ENCODE data around the gene LPAR1.

GRCh38 chr9:110832926-110833325 is 205.3 kb downstream of the LPAR1 start:
- TF ChIP-seq CTCF (IDR thresholded peaks at IDR 0.05; ENCODE audit: low read length) (no peak), EZH2phosphoT487 (IDR thresholded peaks at IDR 0.05; ENCODE audit: low read length) (no peak), EZH2 (optimal IDR thresholded peaks at IDR 0.05; ENCODE audit: low read depth, low read length) (no peak)

Data from MM.1S (cell line).